Measurements from ENCODE around the gene SVOPL.
"Not testable (repeated sequence)": the region's sequence is repeated elsewhere in the genome, so short reads cannot be mapped to it uniquely, and the experiment has no call there.

The SVOPL gene

GRCh38 chr7:138698281-138698680 lies 2.9 kb downstream of the SVOPL start:
- no peak for DNase-seq

- no peak for DNase-seq
Measured at GRCh38 chr7:138697535-138698182, 3.5 kb downstream of the SVOPL start.

- not testable (repeated sequence) for DNase-seq
Measured at GRCh38 chr7:138695776-138696175, 5.4 kb downstream of the SVOPL start.

GRCh38 chr7:138695106-138695505 lies 6.1 kb downstream of the SVOPL start:
- no peak for DNase-seq

GRCh38 chr7:138691178-138691577 lies 10.0 kb downstream of the SVOPL start:
- DNase-seq, result no peak

GRCh38 chr7:138690495-138690894 lies 10.7 kb downstream of the SVOPL start:
- DNase-seq, result no peak

GRCh38 chr7:138688037-138688436 lies 13.1 kb downstream of the SVOPL start:
- DNase-seq, result not testable (repeated sequence)

GRCh38 chr7:138684340-138684739 lies 16.8 kb downstream of the SVOPL start:
- DNase-seq, result no peak

GRCh38 chr7:138679793-138680192 lies 21.4 kb downstream of the SVOPL start:
- no peak for DNase-seq

GRCh38 chr7:138670594-138670993 lies 30.6 kb downstream of the SVOPL start:
- DNase-seq, result no peak

- DNase-seq, result no peak
Measured at GRCh38 chr7:138669364-138669763, 31.8 kb downstream of the SVOPL start.

- no peak for DNase-seq
Measured at GRCh38 chr7:138668946-138669345, 32.2 kb downstream of the SVOPL start.

- DNase-seq, result no peak
Measured at GRCh38 chr7:138668229-138668596, 32.9 kb downstream of the SVOPL start.

GRCh38 chr7:138667535-138668228 lies 33.5 kb downstream of the SVOPL start:
- DNase-seq, result no peak

GRCh38 chr7:138666385-138666784 lies 34.8 kb downstream of the SVOPL start:
- DNase-seq, result no peak

GRCh38 chr7:138665669-138666140 lies 35.5 kb downstream of the SVOPL start:
- no peak for DNase-seq

- DNase-seq, result no peak
Measured at GRCh38 chr7:138665249-138665648, 35.9 kb downstream of the SVOPL start.

GRCh38 chr7:138663725-138664710 lies 37.1 kb downstream of the SVOPL start:
- DNase-seq, result no peak

- no peak for DNase-seq
Measured at GRCh38 chr7:138662991-138663320, 38.2 kb downstream of the SVOPL start.

GRCh38 chr7:138662076-138662990 lies 38.8 kb downstream of the SVOPL start:
- DNase-seq, result no peak

- DNase-seq, result no peak
Measured at GRCh38 chr7:138661069-138661635, 40.0 kb downstream of the SVOPL start.

GRCh38 chr7:138658889-138659288 lies 42.3 kb downstream of the SVOPL start:
- DNase-seq, result no peak

Data from activated CD8-positive, alpha-beta memory T cell treated with anti-CD3 and anti-CD28 coated beads, Interleukin-2, amount 50 U/mL, for 48 hours (primary cell).